Neuronal stem cell (in vitro differentiated cells): ENCODE measurements around the gene MYO3B.

Experiments used
- DNase-seq: peaks from one replicate; pipeline ENCODE4 v3.0.0-alpha.2; 2013; ENCODE audit warnings: low spot score
- H2AFZ ChIP-seq: one replicate; pipeline ENCODE4 v1.6.1; 2013; ENCODE audit warnings: mild to moderate bottlenecking, low read length, inconsistent platforms
- H2AK5ac ChIP-seq: 2 replicates; pipeline ENCODE4 v1.6.1; 2013; ENCODE audit warnings: low read depth, mild to moderate bottlenecking, inconsistent platforms, low read length, moderate library complexity, mixed read lengths
- H2BK120ac ChIP-seq: 2 replicates; pipeline ENCODE4 v1.6.1; 2013; ENCODE audit warnings: low read depth, mild to moderate bottlenecking, inconsistent platforms, low read length, moderate library complexity, mixed read lengths
- H2BK12ac ChIP-seq: one replicate; pipeline ENCODE4 v1.6.1; 2013; ENCODE audit warnings: low read length, inconsistent platforms
- H2BK15ac ChIP-seq: 2 replicates; pipeline ENCODE4 v1.6.1; 2013; ENCODE audit warnings: mild to moderate bottlenecking, low read length, inconsistent platforms, mixed read lengths
- H2BK5ac ChIP-seq: one replicate; pipeline ENCODE4 v1.6.1; 2013; ENCODE audit warnings: inconsistent platforms, mild to moderate bottlenecking, low read length, moderate library complexity
- H3K14ac ChIP-seq: one replicate; pipeline ENCODE4 v1.6.1; 2013; ENCODE audit warnings: low read length, inconsistent platforms
- H3K18ac ChIP-seq: 2 replicates; pipeline ENCODE4 v1.6.1; 2013; ENCODE audit warnings: low read length, inconsistent platforms
- H3K23ac ChIP-seq: 2 replicates; pipeline ENCODE4 v1.6.1; 2013; ENCODE audit warnings: low read depth, mild to moderate bottlenecking, mixed read lengths, low read length, inconsistent platforms; ENCODE audit not compliant: poor library complexity
- H3K27ac ChIP-seq: replicated peaks from 3 replicates; pipeline ENCODE4 v1.5.1; 2013; ENCODE audit warnings: low read length, inconsistent platforms
- H3K27me3 ChIP-seq, 3 experiments: 2 replicates each; pipeline ENCODE4 v1.6.1; 2013; ENCODE audit warnings: low read length in 3 of 3, mild to moderate bottlenecking in 2 of 3, inconsistent platforms in 1 of 3, low read depth in 1 of 3, mixed read lengths in 1 of 3, moderate library complexity in 1 of 3; ENCODE audit not compliant: control insufficient read depth in 3 of 3, insufficient read depth in 3 of 3
- H3K36me3 ChIP-seq, 2 donors: replicated peaks in 1 of 2; 2 replicates each; pipeline ENCODE4 v1.6.1; 2013; ENCODE audit warnings: low read length in 2 of 2; ENCODE audit not compliant: control insufficient read depth in 2 of 2, insufficient read depth in 2 of 2
- H3K4ac ChIP-seq: 2 replicates; pipeline ENCODE4 v1.6.1; 2013; ENCODE audit warnings: inconsistent platforms, mild to moderate bottlenecking, low read length, moderate library complexity
- H3K4me1 ChIP-seq, 2 donors: 1 replicate in 1 of 2; 2 replicates in 1 of 2; pipeline ENCODE4 v1.6.1; 2013; ENCODE audit warnings: low read length in 2 of 2, low read depth in 1 of 2; ENCODE audit not compliant: control insufficient read depth in 2 of 2, insufficient read depth in 1 of 2
- H3K4me2 ChIP-seq: one replicate; pipeline ENCODE4 v1.6.1; 2013; ENCODE audit warnings: mild to moderate bottlenecking, low read length, inconsistent platforms; ENCODE audit not compliant: insufficient read depth, poor library complexity, severe bottlenecking
- H3K4me3 ChIP-seq, 2 donors: 2 replicates each; pipeline ENCODE4 v1.5.1; 2013; ENCODE audit warnings: low read length in 2 of 2, mild to moderate bottlenecking in 2 of 2, inconsistent platforms in 1 of 2, moderate library complexity in 1 of 2
- H3K79me1 ChIP-seq: one replicate; pipeline ENCODE4 v1.6.1; 2013; ENCODE audit warnings: low read depth, mild to moderate bottlenecking, inconsistent platforms, low read length, moderate library complexity
- H3K9ac ChIP-seq: one replicate; pipeline ENCODE4 v1.6.1; 2013; ENCODE audit warnings: mild to moderate bottlenecking, low read depth, low read length, inconsistent platforms; ENCODE audit not compliant: poor library complexity
- H3K9me3 ChIP-seq, 2 donors: replicated peaks in 1 of 2; 2 replicates each; pipeline versions ENCODE3 to v1.6.1; 2013; ENCODE audit warnings: low read length in 2 of 2, mild to moderate bottlenecking in 2 of 2, inconsistent platforms in 1 of 2, low read depth in 1 of 2, mixed read lengths in 1 of 2, moderate library complexity in 1 of 2; ENCODE audit not compliant: control insufficient read depth in 2 of 2, insufficient read depth in 1 of 2
- H4K8ac ChIP-seq: one replicate; pipeline ENCODE4 v1.6.1; 2013; ENCODE audit warnings: low read depth, mild to moderate bottlenecking, inconsistent platforms, low read length, moderate library complexity
- H4K91ac ChIP-seq: one replicate; pipeline ENCODE4 v1.6.1; 2013; ENCODE audit warnings: low read length, low read depth, mild to moderate bottlenecking, inconsistent platforms; ENCODE audit not compliant: poor library complexity
- WGBS, 2 donors: extraction: QIAGEN DNeasy Blood & Tissue Kit; methylation state at CpG; one replicate each; pipeline ENCODE4 v1.1.7; 2013; ENCODE audit warnings: missing lambda C conversion rate in 2 of 2, mixed read lengths in 1 of 2; ENCODE audit not compliant: insufficient read length in 2 of 2, insufficient replicate concordance in 1 of 2; ENCODE audit errors: extremely low coverage in 2 of 2; 5-methylcytosine and 5-hydroxymethylcytosine counted together

MYO3B gene

GRCh38 chr2:170371231-170371998, 193.5 kb downstream of the MYO3B start:
- no peak overlapping the region for H4K8ac ChIP-seq
- H3K4me3 ChIP-seq: no peak overlapping the region
- H3K9me3 ChIP-seq: no peaks in the 10 kb centered on the region
- H3K27ac ChIP-seq: no peak overlapping the region
- no peak overlapping the region for H3K4me2 ChIP-seq
- no peak overlapping the region for H4K91ac ChIP-seq
- no CpG with 5 or more reads among the region's 6 CpGs for WGBS, 2 donors
- H3K23ac ChIP-seq: no peak overlapping the region
- DNase-seq: no peak
- H3K14ac ChIP-seq: no peak overlapping the region
- no peaks in the 10 kb centered on the region for H3K36me3 ChIP-seq
- H3K9ac ChIP-seq: no peak overlapping the region
- H2BK5ac ChIP-seq: no peak overlapping the region
- H2BK120ac ChIP-seq: no peak overlapping the region
- no peak overlapping the region for H2AK5ac ChIP-seq
- peaks cover 0 to 22% (median 0%) of the 10 kb centered on the region in 3 experiments for H3K27me3 ChIP-seq
- H3K79me1 ChIP-seq: no peaks in the 10 kb centered on the region
- no peak overlapping the region for H2BK12ac ChIP-seq
- no peak overlapping the region for H3K4ac ChIP-seq
- H3K4me1 ChIP-seq: peaks cover 0 to 10% of the 10 kb centered on the region in 2 donors
- no peak overlapping the region for H3K18ac ChIP-seq
- H2BK15ac ChIP-seq: no peak overlapping the region
- H2AFZ ChIP-seq: no peak overlapping the region

DNA sequence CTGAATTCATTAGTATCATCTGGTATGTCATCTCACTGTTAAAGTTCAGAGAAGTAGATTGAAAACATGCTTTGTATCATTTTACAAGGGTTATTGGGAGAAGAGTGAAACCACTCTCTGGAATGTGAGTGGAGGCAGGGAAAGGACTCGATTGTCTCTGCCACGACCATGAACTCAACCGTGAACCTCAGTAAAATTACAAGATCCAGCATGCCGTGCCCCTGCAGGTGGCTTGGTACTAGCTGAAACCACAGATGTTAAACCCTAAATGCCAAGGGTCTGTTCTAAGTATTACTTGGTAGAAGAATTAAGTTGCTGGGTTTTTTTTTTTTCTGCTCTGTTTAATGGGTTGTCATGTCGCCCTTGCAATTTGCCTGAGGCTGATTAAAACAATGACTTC, 197.2 kb downstream of the MYO3B start:
- no peaks in the 10 kb centered on the region for H3K79me1 ChIP-seq
- no CpG with 5 or more reads among the region's 5 CpGs for WGBS, 2 donors

DNA sequence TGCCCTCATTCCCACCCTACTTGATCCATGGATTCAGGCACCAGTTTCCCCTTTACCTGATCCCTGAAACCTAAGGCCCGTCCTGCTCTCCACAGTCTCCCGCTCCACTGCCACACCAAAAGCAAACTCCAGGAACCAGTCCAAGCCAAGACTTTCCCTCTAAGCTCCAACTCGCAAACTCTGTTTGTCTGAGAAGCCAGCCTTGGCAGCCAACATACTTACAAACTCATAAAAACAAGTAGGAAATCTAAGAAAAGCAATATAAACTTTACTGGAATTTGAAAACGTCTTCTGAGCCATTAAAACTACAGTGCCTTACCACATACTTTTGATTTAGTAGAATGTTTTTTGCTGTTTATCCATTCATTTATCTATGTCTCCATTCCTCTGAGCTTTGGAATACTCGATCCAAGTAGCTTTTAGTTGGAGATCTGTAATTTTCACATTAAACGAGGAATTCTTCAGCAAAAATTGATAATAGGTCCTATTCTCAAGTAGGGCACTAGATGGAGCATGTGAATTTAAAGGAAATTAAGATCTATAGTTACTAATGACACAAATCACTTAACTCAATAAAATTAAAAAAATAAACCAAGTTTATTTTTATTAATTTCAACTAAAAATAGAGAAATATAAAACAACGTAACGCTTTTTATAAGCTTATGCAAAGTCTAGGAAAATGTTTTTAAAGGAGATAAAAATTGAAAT, 199.7 kb downstream of the MYO3B start:
- Histone ChIP-seq H3K4me1 (no peaks in the 10 kb centered on the region), H3K9ac (no peak overlapping the region), H2BK120ac (no peak overlapping the region), H2BK12ac (no peak overlapping the region), H3K36me3 (no peaks in the 10 kb centered on the region), H3K9me3 (no peaks in the 10 kb centered on the region), H4K8ac (no peak overlapping the region), H2BK5ac (no peak overlapping the region), H3K4me3 (no peak overlapping the region), H3K14ac (no peak overlapping the region), H3K18ac (no peak overlapping the region), H2AK5ac (no peak overlapping the region), H3K27me3 (peaks cover 0 to 22% (median 0%) of the 10 kb centered on the region in 3 experiments), H3K23ac (no peak overlapping the region), H3K4me2 (no peak overlapping the region), H3K27ac (no peak overlapping the region), H4K91ac (no peak overlapping the region), H2AFZ (no peak overlapping the region), H3K4ac (no peak overlapping the region), H2BK15ac (no peak overlapping the region), H3K79me1 (no peaks in the 10 kb centered on the region)
- no peak for DNase-seq
- whole genome bisulfite sequencing, 2 donors: no CpG with 5 or more reads among the region's 8 CpGs

More for the DNA sequence above, 197.2 kb downstream of the MYO3B start:
- Histone ChIP-seq H4K91ac (no peak overlapping the region), H3K4ac (no peak overlapping the region), H2BK120ac (no peak overlapping the region), H3K27me3 (peaks cover 0 to 25% (median 0%) of the 10 kb centered on the region in 3 experiments), H3K9me3 (no peaks in the 10 kb centered on the region), H3K14ac (no peak overlapping the region), H2BK15ac (no peak overlapping the region), H3K4me1 (peaks cover 0 to 3% of the 10 kb centered on the region in 2 donors), H3K18ac (no peak overlapping the region), H2BK5ac (no peak overlapping the region), H3K36me3 (no peaks in the 10 kb centered on the region), H3K23ac (no peak overlapping the region), H2BK12ac (no peak overlapping the region), H4K8ac (no peak overlapping the region), H2AK5ac (no peak overlapping the region), H2AFZ (no peak overlapping the region), H3K4me3 (no peak overlapping the region), H3K27ac (no peak overlapping the region), H3K9ac (no peak overlapping the region), H3K4me2 (no peak overlapping the region)
- DNase-seq: no peak

DNA sequence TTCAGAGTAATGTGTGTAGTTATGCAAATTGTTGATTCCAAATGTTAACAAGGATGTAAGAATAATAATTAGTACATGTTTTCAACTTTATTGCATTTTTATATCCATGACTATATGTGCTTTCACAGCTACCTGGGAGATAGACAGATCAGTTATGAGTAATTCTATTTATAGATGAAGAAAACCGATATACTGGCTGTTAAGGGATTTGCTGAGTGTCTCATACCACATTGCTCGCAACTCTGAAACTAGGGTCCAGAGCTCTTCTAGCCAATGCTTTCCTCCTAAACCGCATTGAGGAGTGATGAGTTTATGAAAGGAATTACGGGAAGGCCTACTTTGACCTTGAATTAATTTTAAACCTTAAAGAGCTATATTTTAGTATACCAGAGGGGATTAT, 202.3 kb downstream of the MYO3B start:
- H3K4me1 ChIP-seq: no peaks in the 10 kb centered on the region
- peaks cover 0 to 2% of the 10 kb centered on the region in 2 donors for H3K36me3 ChIP-seq
- no peak overlapping the region for H2BK5ac ChIP-seq
- no CpG with 5 or more reads among the region's 4 CpGs for WGBS, 2 donors
- H3K79me1 ChIP-seq: no peaks in the 10 kb centered on the region
- no peak overlapping the region for H3K23ac ChIP-seq
- no peak overlapping the region for H2AK5ac ChIP-seq
- no peak overlapping the region for H3K14ac ChIP-seq
- peaks cover 0 to 8% (median 0%) of the 10 kb centered on the region in 3 experiments for H3K27me3 ChIP-seq
- no peak overlapping the region for H2BK12ac ChIP-seq
- H2BK15ac ChIP-seq: no peak overlapping the region
- no peak overlapping the region for H3K4ac ChIP-seq
- no peak overlapping the region for H3K4me3 ChIP-seq
- DNase-seq: no peak
- H3K4me2 ChIP-seq: no peak overlapping the region
- H4K91ac ChIP-seq: no peak overlapping the region
- no peaks in the 10 kb centered on the region for H3K9me3 ChIP-seq
- H4K8ac ChIP-seq: no peak overlapping the region
- H3K18ac ChIP-seq: no peak overlapping the region
- no peak overlapping the region for H3K9ac ChIP-seq
- no peak overlapping the region for H2AFZ ChIP-seq
- H2BK120ac ChIP-seq: no peak overlapping the region
- no peak overlapping the region for H3K27ac ChIP-seq
